SHP77 treated with DMSO at 0.1 percent for 48 hours (cell line): ENCODE data around the gene RERG.
"Not testable (repeated sequence)": the region's sequence is repeated elsewhere in the genome, so short reads cannot be mapped to it uniquely, and the experiment has no call there.

Experiments used
- DNase-seq: peaks from one replicate; lab custom pipeline; 2025; lab: John Stamatoyannopoulos, UW

RERG gene

DNA sequence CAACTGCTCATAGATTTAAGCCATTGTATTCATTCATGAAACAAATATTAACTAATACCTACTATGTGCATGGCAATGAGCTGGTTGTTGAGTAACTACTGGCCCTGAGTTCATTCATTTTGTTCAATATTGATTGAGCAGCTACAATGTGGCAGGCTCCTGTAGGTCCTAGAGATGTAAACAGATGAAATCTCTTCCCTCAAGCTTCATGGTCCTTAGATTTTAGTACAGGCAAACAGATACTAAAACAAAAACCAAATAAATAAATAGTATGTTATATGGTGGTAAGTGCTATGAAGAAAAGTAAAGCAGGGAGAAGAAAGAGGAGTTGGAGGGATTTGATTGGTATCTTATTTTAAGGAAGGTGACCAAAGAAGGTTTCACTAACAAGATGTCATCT is 77.8 kb downstream of the RERG start:
- DNase-seq, result no peak

DNA sequence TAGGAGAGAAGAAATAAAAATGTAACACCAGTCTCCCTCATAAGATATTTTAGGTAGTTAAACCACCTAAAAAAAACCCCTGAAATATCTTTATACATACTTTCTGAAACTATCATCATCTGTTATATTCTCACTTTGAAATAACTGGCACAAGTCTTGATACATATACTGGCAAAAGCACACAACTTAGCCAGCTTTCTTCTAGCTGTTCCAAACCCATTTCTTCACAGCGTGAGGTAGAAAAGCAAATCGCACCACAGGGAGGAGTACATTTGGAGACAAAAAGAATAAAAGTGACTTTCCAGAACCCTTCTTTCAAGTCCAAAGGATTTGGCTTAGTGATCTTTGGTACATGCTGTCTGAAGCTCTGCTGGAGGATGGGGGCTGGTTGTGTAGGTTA is 78.5 kb downstream of the RERG start:
- no peak for DNase-seq

DNA sequence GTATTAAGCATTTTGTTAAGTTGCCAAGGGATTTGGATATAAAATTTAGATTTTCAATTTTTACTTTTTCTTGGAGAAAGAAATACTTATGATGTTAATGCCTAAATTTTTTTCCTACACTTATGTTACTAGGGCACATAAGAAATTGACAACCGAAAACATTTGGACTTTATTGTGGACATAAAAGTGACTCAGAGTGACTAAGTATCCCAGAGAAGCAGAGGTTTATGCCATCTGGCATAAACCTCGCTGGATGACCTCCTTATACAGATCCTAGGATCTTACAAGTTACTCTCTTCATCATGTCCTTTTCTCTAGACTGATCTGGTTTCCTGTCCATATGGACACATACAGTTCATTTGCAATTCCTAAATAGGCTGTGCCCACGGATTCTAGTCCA is 89.8 kb downstream of the RERG start:
- DNase-seq, result no peak

DNA sequence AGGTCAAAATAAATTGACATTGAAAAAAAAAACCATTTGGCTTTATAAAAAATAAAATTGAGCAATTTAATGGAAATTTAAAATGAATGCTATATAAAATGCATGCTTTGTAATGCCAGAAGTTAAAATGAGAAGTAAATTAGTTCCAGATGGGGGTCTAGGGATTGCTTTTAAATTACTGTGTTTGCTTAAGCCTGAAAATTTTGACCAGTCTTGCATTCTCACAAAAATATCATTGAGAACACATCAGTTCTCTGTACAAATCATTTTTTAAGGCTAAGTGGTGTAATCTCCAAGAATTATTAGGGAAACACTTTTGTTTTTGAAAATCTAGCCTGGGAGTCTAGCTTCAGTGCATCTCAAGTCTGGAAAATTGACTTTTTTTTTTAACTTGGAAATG is 90.7 kb downstream of the RERG start:
- no peak for DNase-seq

DNA sequence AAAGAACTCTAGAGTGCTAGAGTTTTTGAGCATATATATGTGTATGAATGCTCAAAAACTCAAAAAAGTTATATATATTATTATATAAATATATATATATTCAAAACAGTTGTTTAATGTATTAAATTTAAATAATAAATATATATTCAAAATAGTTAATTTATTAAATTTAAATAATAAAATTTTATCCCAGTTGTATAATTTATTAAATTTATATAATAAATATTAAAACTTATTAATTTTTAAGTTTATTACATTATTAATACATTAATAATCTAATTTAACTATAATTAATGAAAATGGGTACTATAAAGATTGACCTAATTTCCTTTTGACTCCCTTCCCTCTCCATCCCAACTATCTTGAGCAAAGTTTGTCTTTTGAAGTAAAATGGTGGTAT is 97.8 kb downstream of the RERG start:
- DNase-seq, result no peak

DNA sequence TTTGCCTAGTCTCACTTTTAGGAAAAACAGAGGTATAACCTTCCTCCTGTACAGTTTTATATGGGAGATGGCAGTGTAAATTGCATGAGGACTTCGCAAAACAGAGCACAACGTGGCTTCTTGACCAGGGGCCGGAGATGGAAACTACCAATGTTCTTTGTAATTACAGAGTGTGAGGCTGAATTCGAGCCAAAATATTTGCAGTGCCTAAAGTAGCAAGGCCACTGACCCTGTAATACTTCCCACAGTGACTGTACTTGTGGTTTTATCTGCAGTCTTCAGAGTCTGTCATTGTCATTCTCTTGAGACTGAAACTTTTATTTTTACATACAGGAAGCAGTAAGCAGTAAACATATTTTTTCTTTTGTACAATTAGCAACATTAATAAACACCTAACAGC is 98.9 kb downstream of the RERG start:
- no peak for DNase-seq

DNA sequence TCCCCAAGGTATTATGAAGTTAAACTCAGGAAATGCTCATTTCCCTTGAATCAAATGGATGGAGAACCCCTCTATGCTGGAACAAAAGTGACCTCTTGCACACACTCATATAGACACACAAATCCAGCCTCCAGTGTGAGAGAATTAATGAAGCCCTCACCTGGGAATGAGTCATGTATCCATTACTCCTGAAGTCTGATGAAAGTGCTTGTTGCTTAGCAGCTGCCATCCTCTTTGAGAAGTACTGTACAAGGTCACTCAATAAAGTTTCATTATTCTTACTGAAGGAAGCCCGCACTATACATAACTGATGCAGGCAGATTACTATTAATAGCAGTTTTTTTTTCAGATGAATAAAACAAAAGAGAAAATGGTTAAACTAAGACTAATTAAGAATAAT is 102.3 kb downstream of the RERG start:
- no peak for DNase-seq

DNA sequence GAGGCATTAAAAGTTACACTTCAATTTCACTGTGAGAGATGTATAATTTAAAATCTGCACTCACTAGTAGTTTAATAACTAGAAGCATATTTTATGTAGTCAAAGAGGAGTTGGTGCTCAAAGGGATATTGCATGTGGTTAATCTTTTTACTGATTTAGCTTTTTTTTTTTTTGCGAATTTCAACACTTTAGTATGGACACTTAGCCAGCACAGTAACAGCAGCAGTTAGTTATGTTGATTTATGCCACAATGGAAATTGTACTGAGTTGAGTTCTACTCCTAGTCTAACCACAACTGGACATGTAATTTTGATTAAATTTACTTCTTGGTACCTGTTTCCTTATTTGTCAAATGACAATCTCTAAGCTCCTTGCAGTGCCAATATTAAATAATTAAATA is 104.2 kb downstream of the RERG start:
- DNase-seq, result no peak

DNA sequence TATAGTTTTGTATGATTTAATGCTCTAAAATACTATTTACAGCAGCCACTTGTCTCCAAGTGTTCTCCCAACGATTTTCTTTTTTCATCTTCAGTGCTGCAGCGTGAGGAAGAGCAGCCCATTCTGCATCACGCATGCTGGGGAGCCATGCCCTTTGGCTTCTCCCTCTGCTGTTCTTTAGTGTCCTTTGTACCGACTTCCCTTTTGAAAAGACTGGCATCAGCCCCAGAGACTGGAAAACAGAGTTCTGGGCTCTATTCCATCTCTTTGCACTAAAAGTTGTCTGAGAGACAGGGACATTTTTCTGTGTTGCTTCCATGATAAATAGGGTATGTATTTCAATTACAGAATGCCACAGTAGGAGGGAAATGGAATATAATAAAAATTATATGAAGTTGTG is 105.1 kb downstream of the RERG start:
- DNase-seq, result no peak

DNA sequence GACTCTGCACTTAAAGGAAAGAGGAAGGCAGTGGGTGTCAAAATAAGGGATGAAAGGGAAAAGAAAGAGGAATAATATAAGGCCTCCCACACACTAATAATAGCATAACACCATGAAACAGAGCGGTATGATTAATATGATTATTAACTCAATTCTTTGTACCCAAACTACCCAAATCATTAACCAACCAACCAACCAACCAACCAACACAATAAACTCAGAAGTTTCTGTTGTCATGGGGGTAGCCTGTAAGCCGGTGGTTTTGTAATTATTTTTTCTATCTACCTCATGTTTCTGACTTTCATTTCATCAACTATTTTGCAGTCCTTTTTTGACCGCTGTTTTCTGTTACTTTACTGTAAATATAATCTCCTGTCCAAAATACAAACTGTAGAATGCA is 105.8 kb downstream of the RERG start:
- no peak for DNase-seq

DNA sequence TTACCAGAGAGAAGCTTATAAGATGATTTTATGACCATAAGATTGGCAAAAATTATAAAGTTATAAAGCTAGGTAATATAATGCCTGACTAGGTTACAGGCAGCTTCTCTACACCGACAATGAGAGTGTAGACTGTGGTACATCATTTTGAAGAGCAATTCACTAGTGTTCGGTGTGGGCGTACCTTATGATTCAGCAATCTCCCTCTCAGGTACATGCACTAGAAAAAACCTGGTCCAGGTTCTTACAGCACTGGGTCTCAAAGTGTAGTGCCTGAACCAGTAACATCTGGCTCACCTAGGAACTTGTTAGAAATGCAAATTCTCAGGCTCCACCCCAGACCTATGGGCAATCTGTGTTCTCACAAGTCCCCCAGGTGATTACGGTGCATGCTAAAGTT is 106.7 kb downstream of the RERG start:
- DNase-seq, result no peak

DNA sequence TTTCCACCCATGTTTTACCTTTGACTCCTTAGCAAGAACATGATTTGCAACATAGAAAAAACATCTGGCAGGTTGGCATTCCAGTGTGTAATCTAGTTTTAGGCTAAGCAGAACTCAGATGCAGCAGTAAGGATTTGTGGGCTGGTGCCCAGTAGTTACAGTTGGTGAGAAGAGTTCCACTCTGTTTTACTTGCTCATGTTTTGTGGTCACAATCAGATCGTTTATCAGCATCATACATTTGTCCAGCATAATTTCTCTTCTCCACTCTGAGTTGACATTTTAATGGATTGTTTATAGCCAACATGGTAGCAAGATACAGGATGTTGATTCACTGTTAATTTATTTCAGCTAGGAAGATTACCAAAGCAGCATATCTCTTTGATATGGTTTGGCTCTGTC is 128.4 kb downstream of the RERG start:
- DNase-seq, result no peak

DNA sequence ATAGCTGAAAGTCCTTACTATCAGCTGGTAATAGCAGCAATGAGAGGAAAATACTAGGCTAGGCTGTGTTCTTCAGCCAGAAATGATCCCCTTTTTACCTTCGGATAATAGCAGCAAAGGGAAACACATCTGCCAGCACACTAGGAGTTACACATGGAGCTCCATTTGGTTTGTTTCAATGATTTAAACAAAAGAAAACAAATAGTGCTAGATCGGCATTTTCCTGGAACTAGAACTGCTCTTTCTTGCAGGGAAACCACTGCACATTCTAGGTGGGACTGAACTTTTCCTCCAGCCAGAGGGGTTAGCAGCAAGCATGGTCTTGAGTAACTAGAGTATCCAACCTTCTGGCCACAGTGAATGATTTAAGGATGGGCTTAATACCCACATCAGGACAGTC is 130.8 kb downstream of the RERG start:
- no peak for DNase-seq

DNA sequence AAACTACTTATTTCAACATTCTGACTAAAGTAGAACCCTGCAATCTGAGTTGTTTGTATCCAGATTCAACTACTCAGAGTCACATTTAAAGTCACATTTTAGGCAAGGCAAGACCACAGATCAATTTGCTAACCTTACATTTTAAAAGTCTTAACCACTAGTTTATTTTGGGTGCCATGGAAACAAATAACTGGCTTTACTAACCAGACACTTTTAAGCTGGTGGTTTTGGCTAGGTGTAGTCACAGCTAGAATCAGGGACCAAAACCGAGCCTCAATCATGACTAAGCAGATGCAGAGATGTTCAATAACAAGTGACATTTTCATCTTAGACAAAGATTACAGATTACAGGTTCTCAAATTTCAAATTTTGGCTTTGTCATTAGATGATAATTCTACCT is 133.1 kb downstream of the RERG start:
- DNase-seq, result no peak

DNA sequence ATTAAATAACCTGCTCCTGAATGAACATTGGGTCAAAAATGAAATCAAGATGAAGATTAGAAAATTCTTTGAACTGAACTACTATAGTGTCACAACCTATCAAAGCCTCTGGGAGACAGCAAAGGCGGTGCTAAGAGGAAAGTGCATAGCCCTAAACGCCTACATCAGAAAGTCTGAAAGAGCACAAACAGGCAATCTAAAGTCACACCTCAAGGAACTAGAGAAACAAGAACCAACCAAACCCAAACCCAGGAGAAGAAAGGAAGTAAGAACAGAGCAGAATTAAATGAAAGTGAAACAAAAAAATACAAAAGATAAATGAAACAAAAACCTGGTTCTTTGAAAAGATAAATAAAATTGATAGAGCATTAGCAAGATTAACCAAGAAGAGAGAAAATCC is 143.5 kb downstream of the RERG start:
- DNase-seq, result not testable (repeated sequence)

DNA sequence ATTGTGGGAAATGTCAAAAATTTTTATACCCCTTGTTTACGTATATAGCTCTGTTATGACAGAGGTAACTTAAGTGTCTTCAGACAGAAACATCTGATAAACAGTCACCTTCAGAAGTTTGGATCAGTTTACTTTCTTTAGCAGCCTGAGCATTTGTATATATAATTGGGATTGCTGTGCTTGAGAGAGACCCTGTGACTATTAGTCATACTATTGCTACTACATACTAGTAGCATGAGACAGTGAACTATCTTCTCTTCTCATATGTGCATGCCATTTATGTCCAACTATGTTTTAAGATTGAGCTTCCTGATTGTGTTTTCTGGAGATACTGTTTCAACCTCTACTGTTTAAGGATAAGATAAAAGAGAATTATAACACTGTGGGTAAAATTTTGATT is 146.9 kb downstream of the RERG start:
- DNase-seq, result no peak

DNA sequence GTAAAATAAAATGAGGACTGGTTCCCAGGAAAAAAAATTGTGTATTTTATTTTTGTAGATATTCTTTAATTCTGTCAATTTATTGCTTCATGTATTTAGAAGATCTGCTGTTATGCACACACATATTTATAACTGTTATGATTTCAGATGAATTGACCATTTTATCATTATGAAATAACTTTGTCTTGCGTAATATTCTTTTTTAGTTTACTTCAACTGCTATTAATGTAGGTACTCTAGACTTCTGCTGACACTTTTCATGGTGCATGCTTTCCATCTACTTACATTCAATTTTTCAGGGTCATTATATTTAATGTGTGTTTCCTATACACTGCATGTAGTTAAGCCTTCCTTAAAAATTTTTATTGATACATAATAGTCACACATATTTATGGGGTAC is 162.1 kb downstream of the RERG start:
- no peak for DNase-seq
